ENCODE results near the gene BCLAF1.

DNA sequence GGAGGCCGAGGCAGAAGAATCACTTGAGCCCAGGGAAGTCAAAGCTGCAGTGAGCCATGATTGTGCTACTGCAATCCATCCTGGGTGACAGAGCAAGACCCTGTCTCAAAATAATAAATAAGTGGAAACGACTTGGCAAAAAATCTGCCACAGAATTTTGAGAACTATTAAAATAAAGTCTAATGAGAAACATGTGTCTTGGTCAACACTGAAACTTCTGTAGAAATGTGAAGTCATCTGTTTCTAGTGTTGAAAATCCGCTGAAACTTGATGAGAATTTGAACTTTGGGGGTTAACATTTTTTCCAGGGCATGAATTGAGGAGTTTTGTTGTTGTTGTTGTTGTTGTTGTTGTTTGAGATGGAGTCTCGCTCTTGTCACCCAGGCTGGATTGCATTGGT is 29.0 kb upstream of the BCLAF1 start:
- no peak for TF ChIP-seq EZH2phosphoT487 (IDR thresholded peaks at IDR 0.05; ENCODE audit: borderline replicate concordance, low read length)
- TF ChIP-seq, protein P1, sequence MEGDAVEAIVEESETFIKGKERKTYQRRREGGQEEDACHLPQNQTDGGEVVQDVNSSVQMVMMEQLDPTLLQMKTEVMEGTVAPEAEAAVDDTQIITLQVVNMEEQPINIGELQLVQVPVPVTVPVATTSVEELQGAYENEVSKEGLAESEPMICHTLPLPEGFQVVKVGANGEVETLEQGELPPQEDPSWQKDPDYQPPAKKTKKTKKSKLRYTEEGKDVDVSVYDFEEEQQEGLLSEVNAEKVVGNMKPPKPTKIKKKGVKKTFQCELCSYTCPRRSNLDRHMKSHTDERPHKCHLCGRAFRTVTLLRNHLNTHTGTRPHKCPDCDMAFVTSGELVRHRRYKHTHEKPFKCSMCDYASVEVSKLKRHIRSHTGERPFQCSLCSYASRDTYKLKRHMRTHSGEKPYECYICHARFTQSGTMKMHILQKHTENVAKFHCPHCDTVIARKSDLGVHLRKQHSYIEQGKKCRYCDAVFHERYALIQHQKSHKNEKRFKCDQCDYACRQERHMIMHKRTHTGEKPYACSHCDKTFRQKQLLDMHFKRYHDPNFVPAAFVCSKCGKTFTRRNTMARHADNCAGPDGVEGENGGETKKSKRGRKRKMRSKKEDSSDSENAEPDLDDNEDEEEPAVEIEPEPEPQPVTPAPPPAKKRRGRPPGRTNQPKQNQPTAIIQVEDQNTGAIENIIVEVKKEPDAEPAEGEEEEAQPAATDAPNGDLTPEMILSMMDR (IDR thresholded peaks at IDR 0.05; ENCODE audit: low read depth, low read length, poor library complexity, severe bottlenecking) = no peak
